ENCODE data around the gene FLNB. TPM values are rescaled to one million over a fixed set of nuclear protein-coding genes. Genes with fewer than 3 reads are reported as not detected.
"Not testable (repeated sequence)": the region's sequence is repeated elsewhere in the genome, so short reads cannot be mapped to it uniquely, and the experiment has no call there.

The FLNB gene
- total RNA-seq, 2 donors from 2014 or later = 212 to 221 TPM

DNA sequence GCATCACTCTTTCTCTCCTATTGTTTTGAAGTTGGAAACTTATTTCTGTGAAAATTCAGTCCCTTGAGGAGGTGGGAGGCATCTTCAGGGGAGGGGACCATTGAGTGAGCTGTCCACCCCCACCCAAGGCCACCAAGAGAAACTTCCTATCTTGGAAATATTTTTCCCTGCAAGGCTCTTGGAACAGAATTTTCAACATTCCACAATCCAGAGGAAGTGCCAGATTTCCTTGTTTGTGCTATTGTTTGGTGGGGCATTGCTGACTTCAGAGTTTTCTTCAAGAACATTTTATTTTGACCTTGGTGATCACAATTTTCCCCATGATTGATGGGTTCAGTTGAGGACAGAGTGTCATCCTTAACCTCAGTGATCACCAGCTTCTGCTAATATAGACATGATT is 190.6 kb downstream of the FLNB start:
- Histone ChIP-seq H3K27me3 (ENCODE audit: control insufficient read depth, insufficient read depth, low read length, poor library complexity, severe bottlenecking) (no peaks in the 10 kb centered on the region), H3K9ac (ENCODE audit: extremely low read depth, low read length, poor library complexity, severe bottlenecking) (no peak overlapping the region), H3K4me1 (ENCODE audit: control insufficient read depth, insufficient read depth, low read length) (no peaks in the 10 kb centered on the region), H3K36me3 (ENCODE audit: control insufficient read depth, insufficient read depth, low read length) (no peaks in the 10 kb centered on the region), H3K27ac (ENCODE audit: low read depth, low read length) (no peak overlapping the region), H3K9me3 (ENCODE audit: control insufficient read depth, low read length) (no peaks in the 10 kb centered on the region), H3K4me3 (ENCODE audit: low read length) (no peak overlapping the region)
- H3K27me3 Mint-ChIP-seq (ENCODE audit: insufficient read depth) = peaks cover 3% of the 10 kb centered on the region
- no peak overlapping the region for H3K27ac Mint-ChIP-seq
- TF ChIP-seq, protein P1, sequence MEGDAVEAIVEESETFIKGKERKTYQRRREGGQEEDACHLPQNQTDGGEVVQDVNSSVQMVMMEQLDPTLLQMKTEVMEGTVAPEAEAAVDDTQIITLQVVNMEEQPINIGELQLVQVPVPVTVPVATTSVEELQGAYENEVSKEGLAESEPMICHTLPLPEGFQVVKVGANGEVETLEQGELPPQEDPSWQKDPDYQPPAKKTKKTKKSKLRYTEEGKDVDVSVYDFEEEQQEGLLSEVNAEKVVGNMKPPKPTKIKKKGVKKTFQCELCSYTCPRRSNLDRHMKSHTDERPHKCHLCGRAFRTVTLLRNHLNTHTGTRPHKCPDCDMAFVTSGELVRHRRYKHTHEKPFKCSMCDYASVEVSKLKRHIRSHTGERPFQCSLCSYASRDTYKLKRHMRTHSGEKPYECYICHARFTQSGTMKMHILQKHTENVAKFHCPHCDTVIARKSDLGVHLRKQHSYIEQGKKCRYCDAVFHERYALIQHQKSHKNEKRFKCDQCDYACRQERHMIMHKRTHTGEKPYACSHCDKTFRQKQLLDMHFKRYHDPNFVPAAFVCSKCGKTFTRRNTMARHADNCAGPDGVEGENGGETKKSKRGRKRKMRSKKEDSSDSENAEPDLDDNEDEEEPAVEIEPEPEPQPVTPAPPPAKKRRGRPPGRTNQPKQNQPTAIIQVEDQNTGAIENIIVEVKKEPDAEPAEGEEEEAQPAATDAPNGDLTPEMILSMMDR (conservative IDR thresholded peaks at IDR 0.05) = no peak
- H3K4me3 Mint-ChIP-seq = no peak overlapping the region
- no peaks in the 10 kb centered on the region for H3K4me1 Mint-ChIP-seq
- no peaks in the 10 kb centered on the region for H3K36me3 Mint-ChIP-seq (ENCODE audit: low read depth)
- DNase-seq = no peak
- no peaks in the 10 kb centered on the region for H3K9me3 Mint-ChIP-seq

DNA sequence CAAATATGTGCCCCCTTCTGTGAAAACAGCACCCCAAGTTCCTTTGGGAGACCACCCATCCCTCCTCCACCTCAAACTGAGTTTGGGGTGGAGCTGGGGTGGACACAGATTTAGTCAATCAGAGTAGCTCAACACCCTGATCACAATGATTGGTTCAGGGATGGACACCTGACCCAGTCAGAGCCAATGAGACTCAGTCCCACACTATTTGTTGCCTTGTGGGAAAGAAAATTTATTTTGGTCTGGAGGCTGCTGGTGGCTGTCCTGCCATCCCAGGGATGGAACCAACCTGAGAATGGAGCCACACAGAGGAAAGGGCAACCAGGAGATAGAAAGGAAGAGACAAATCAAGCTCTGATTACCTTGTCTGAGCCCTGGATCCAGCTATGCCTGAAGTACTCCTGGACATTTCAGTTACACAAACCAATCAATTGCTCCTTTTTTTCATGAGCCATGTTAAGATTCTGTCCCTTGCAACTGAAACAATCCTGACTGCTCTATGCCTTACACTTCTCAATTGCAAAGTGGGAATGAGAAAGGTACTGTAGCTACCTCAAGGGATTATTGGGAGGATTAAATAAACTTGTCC is 192.0 kb downstream of the FLNB start:
- no peaks in the 10 kb centered on the region for H3K36me3 Mint-ChIP-seq (ENCODE audit: low read depth)
- TF ChIP-seq, protein P1 (conservative IDR thresholded peaks at IDR 0.05) = no peak
- no peak for DNase-seq
- H3K4me1 Mint-ChIP-seq = no peaks in the 10 kb centered on the region
- H3K9me3 Mint-ChIP-seq = no peaks in the 10 kb centered on the region
- H3K27ac Mint-ChIP-seq = no peak overlapping the region
- no peak overlapping the region for H3K27ac ChIP-seq (ENCODE audit: low read depth, low read length)
- H3K27me3 Mint-ChIP-seq (ENCODE audit: insufficient read depth) = peaks cover 3% of the 10 kb centered on the region
- no peaks in the 10 kb centered on the region for H3K4me1 ChIP-seq (ENCODE audit: control insufficient read depth, insufficient read depth, low read length)
- no peak overlapping the region for H3K9ac ChIP-seq (ENCODE audit: extremely low read depth, low read length, poor library complexity, severe bottlenecking)
- no peak overlapping the region for H3K4me3 ChIP-seq (ENCODE audit: low read length)
- no peaks in the 10 kb centered on the region for H3K27me3 ChIP-seq (ENCODE audit: control insufficient read depth, insufficient read depth, low read length, poor library complexity, severe bottlenecking)
- no peak overlapping the region for H3K4me3 Mint-ChIP-seq
- no peaks in the 10 kb centered on the region for H3K36me3 ChIP-seq (ENCODE audit: control insufficient read depth, insufficient read depth, low read length)
- H3K9me3 ChIP-seq (ENCODE audit: control insufficient read depth, low read length) = no peaks in the 10 kb centered on the region

DNA sequence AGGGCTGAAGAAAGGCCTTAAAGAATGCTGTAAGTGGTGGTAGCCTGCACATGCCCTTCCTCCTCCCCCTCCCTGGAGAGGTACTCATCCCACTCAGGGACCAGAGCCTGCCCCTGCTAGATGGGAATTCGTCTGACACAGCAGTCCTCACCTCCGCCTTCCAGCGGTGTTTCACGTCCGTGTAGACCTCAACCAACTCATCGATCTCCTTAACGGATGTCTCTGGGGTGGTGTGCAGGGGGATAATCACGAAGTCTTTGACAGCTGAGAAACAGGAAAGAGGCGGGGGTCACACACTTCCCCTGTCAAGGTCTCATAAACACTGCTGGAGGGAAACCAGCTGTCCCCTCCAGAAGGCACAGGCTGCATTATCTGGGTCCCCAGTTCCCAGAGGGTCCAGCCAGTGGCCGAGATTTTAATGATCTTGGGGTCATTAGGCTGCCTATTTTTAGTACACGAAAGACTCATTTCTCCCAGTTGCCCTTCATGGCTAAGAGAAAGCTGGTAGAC is 192.7 kb downstream of the FLNB start:
- TF ChIP-seq, protein P1 (conservative IDR thresholded peaks at IDR 0.05) = no peak
- Mint-ChIP-seq H3K27me3 (ENCODE audit: insufficient read depth) (peaks cover 3% of the 10 kb centered on the region), H3K36me3 (ENCODE audit: low read depth) (no peaks in the 10 kb centered on the region), H3K4me1 (no peaks in the 10 kb centered on the region), H3K4me3 (no peak overlapping the region), H3K9me3 (no peaks in the 10 kb centered on the region), H3K27ac (no peak overlapping the region)
- Histone ChIP-seq H3K36me3 (ENCODE audit: control insufficient read depth, insufficient read depth, low read length) (no peaks in the 10 kb centered on the region), H3K9ac (ENCODE audit: extremely low read depth, low read length, poor library complexity, severe bottlenecking) (no peak overlapping the region), H3K4me1 (ENCODE audit: control insufficient read depth, insufficient read depth, low read length) (no peaks in the 10 kb centered on the region), H3K9me3 (ENCODE audit: control insufficient read depth, low read length) (no peaks in the 10 kb centered on the region), H3K4me3 (ENCODE audit: low read length) (no peak overlapping the region), H3K27ac (ENCODE audit: low read depth, low read length) (no peak overlapping the region), H3K27me3 (ENCODE audit: control insufficient read depth, insufficient read depth, low read length, poor library complexity, severe bottlenecking) (no peaks in the 10 kb centered on the region)
- 90 to 93% methylated on average over 9 to 11 of the region's 11 CpGs for WGBS, 2 experiments (ENCODE audit: insufficient coverage in 1 of 2, insufficient read length in 1 of 2)
- no peak for DNase-seq

DNA sequence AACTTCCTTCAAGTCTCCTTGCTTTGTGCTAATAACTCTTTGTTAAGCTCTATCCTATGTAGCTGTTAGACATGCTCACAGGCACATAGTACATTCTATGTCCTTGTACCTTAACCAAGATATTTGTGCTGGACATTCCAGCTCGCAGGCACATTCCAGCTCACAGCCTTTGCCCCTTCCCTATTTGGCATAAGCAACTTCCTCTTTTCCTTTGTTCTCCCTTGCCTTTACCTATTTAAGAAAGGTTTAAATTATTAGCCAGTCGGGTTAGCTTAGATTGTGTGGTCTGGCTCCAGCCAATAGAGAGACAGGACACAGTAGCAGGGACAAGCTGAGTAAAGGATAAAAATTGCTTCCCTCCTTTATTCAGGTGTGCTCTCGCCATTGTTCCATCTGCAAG is 193.2 kb downstream of the FLNB start:
- not testable (repeated sequence) for H3K9me3 ChIP-seq (ENCODE audit: control insufficient read depth, low read length); H3K27me3 ChIP-seq (ENCODE audit: control insufficient read depth, insufficient read depth, low read length, poor library complexity, severe bottlenecking); H3K36me3 Mint-ChIP-seq (ENCODE audit: low read depth); H3K4me3 ChIP-seq (ENCODE audit: low read length); H3K36me3 ChIP-seq (ENCODE audit: control insufficient read depth, insufficient read depth, low read length); H3K9ac ChIP-seq (ENCODE audit: extremely low read depth, low read length, poor library complexity, severe bottlenecking); H3K4me1 Mint-ChIP-seq; H3K27ac Mint-ChIP-seq; DNase-seq; H3K27me3 Mint-ChIP-seq (ENCODE audit: insufficient read depth); H3K4me1 ChIP-seq (ENCODE audit: control insufficient read depth, insufficient read depth, low read length); H3K4me3 Mint-ChIP-seq; H3K9me3 Mint-ChIP-seq; H3K27ac ChIP-seq (ENCODE audit: low read depth, low read length)
- WGBS, 2 experiments (ENCODE audit: insufficient coverage in 1 of 2, insufficient read length in 1 of 2) = 92 to 94% methylated on average over 2 to 3 of the region's 3 CpGs
